Suppressor macrophage treated with lipopolysaccharide for 4 hours (primary cell): ENCODE results near the gene EOMES.
"Not testable (repeated sequence)": the region's sequence is repeated elsewhere in the genome, so short reads cannot be mapped to it uniquely, and the experiment has no call there.

Experiments
- DNase-seq: peaks from one replicate; pipeline ENCODE4 v3.0.0-alpha.2; 2020

The EOMES gene

DNA sequence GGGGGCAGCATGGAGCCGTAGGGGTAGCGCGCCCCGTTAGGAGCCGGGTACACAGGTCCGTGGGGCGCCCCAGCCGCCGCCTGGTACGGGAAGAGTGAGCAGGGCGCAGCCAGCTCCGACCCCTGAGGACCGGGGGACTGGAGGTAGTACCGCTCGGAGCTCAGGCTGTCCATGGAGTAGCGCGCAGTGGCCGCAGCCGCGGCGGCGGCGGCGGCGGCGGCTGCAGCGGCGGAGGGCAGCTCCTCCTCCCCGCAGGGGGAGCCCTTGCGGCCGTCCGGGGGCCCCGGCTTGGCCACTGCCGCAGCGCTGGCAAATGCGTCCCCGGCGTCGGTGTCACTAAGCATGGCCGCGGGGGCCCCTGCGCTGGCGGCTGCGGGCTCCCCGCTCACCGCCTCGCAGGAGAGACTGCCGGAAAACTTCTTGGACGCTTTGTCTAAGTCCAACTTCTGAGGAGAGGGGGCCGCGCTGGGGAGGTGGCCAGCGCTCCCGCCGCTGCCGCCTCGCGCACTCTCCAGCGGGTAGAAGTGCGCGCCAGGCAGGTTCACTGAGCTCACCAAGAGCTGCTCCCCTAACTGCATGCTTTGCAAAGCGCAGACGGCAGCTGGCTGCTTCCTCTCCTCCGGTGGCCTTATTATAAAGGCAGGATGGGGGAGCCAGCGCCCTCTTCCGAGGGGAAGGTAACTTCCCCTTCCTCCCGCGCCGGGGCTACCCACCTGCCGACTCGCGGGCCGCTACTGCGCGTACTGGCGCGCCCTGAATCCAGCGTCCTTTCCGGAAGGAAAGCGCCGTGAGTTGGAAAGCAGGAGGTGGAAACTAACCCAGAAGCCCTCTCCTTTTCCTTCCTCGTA, at the start of gene EOMES:
EOMES (minus strand) TSS at position 607 of the 848 bp plus-strand sequence; CDS start at position 578, 29 bp downstream.
- DNase-seq, result peak; percentile 52

DNA sequence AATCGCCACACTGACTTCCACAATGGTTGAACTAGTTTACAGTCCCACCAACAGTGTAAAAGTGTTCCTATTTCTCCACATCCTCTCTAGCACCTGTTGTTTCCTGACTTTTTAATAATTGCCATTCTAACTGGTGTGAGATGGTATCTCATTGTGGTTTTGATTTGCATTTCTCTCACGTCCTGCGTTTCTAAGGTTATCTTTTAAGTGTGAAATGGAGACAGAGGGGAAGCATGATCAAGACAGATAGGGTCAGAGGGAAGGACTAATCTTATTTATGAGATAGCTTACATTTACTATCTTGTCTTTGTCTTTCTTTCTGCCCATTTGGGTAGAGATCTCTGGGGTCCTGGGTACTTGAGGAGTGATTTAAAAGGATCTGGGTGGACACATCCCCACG, 48.3 kb upstream of the EOMES start:
- not testable (repeated sequence) for DNase-seq

DNA sequence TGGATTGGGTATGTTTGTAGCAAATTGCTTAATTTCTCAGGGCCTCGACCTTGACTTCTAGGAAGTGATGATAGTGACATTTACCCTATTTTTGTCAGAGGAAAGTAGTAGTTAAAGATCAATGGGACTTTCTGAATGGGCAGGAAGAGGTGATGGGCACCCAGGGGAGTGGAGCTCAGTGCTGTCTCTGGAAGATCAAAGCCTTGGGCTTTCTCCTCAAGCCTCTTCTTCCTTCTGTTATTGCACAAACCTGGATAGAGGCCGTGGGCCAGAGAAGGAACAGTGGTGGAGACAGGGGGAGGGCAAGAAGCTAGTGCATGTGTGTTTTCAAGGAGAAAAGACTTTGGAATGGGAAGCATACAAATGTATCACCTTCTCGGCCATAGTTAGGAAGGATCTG, 44.9 kb upstream of the EOMES start:
- DNase-seq, result no peak

DNA sequence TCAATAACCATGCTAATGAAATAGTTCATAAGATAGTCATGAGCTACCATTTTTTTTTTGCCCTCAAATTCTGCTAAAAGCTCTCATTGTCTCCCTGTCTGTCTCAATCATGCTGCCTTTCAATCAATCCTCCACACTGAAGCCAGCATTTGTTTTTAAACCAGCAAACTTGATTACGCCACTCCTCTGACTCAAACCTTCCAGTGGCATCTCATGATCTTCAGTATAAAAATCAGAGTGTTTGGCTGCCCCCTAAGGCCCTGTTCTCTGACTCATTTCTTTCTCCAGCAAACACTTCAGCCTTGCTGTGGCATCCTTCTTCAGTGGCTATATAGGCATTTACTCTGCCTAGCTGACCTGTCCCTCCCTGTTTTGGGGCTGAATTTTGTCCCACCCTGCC, 36.0 kb upstream of the EOMES start:
- peak; percentile 54 for DNase-seq

DNA sequence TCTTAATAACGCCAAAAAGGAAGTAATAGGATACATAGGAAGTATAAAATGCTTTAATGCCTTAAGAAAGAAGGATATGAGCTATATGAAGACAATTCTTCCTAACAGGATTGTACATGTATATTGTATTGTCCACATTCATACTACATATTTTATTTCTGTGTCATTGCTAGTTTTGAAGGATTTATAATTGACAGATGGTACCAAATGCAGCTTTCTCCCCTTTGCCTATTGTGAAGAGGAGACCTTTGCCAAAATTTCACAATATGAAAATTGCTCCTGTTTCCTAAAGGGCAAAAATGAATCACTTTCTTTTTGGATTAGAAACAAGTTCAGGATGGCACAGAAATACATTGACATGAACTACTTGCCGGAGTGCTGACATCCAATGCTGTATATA, 34.8 kb upstream of the EOMES start:
- DNase-seq, result no peak

DNA sequence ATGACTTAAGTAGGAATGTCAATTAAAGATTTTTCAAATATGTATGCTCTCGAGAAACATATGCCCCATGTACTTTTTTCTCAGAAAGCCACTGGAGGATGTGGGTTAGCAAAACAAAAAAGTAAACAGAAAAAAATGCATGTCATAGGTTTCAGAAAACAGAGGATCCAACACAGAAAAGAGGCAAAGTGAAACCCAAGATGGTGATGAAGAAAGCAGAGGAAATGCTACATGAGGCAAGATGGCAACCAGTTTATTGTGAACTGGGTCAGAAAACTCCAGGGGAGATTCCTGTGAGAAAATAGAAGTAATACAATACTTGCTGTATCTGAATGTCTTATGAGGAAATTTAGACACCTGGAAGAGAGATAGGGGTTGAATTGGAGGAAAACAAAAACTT, 30.8 kb upstream of the EOMES start:
- no peak for DNase-seq

DNA sequence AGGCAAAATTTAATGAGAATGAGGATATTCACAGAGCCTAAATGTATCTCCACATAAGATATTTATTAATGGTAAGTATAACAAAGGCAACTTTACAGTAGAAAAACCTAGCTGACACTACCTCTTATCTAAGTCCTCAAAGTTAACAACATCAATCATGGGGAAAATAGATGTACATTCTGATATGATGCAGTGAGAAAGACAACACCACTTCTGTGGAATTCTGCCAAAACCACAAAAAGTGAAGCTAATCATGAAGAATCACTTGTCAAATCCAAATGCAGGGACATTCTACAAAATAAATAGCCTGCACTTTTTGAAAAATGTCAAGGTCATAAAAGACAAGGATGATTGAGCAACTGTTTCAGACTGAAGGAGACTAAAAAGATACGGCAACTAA, 27.5 kb upstream of the EOMES start:
- no peak for DNase-seq

DNA sequence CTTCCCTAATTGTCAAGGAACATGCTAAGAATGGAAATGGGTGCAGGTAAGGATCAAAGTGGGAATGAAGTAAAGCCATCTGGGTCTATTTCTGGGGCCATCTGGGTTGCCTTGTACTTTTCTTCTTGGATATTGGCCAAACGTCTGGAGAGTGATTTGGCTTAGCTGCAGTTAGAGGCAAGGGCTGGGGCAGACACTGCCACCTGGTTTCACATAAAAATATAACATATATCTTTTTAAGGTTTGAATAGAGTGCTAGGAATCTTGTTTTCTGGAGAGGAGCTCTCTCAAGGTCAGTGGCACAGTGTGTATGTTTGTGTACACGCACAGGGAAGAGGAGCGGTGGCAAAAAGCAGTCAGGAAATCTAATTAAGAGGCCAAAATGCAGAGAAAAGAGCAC, 24.7 kb upstream of the EOMES start:
- DNase-seq, result no peak

DNA sequence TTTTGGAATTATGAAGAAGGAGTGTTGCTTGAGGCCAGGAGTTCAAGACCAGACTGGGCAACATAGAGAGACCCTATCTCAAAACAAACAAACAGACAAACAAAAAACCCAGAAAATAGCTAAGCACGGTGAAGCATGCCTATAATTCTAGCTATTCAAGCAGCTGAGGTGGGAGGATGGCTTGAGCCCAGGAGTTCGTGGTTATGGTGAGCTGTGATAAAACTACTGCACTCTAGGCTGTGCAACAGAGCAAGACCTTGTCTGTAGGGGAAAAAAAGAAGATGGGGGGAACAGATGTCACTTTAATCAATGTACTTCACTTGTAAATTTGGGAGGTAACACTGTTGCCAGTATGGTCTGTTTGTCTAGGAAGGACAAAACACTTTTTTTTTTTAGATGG, 18.7 kb upstream of the EOMES start:
- DNase-seq, result no peak

DNA sequence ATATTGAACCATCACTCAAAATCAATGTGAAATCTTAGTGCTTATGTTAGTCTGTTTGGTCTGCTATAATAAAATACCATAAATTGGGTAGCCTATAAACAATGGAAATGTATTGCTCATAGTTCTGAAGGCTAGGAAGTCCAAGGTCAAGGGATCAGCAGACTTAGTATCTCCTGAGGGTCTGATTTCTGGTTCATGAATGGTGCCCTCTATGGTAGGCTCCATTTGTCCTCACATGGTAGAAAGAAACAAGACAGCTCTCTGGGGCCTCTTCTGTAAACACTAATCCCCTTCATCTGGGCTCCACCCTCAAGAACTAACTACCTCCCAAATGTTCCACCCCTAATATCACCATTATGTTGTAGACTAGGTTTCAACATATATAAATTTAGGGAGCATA, 15.0 kb upstream of the EOMES start:
- no peak for DNase-seq

DNA sequence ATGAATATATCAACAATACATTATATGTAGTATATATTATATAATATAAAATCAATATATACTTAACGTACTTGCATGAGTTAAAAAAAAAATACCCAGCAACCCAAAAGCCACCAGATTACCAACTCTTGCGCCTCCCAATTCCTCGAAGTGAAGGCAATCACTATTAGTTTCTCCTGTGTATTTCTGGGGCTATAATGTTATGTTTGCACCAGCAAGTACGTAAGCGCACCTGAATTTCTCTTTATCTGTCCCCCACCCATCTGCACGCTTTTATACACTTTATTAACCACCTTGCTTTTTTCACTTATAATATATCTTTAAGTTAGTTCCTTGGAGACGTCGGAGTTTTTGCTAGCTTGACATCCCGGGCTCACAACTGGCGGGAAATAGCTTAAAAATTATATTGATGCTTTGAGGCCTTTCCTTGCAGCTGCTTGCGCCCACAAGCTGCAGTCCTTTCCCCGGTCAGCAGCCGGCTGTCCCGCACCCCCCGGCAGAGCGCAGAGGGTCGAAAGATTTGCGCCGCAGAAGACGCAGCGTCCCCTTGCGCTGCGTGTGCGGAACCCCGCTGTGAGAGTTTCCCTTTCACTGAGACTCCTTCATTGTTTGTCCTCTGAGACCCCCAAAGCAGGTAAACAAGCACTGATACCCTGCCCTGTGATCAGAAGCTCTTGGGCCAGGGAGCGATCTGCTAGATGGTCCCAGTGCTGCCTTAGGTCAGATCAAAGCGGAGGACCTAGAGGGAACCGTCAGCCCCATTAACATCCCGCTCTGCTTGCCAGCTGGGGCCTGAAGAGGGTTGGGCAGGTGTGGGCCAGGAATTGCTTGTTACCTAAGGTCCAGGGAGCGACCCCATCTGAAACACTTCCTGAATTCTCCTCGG, 8.9 kb upstream of the EOMES start:
- DNase-seq, result no peak

DNA sequence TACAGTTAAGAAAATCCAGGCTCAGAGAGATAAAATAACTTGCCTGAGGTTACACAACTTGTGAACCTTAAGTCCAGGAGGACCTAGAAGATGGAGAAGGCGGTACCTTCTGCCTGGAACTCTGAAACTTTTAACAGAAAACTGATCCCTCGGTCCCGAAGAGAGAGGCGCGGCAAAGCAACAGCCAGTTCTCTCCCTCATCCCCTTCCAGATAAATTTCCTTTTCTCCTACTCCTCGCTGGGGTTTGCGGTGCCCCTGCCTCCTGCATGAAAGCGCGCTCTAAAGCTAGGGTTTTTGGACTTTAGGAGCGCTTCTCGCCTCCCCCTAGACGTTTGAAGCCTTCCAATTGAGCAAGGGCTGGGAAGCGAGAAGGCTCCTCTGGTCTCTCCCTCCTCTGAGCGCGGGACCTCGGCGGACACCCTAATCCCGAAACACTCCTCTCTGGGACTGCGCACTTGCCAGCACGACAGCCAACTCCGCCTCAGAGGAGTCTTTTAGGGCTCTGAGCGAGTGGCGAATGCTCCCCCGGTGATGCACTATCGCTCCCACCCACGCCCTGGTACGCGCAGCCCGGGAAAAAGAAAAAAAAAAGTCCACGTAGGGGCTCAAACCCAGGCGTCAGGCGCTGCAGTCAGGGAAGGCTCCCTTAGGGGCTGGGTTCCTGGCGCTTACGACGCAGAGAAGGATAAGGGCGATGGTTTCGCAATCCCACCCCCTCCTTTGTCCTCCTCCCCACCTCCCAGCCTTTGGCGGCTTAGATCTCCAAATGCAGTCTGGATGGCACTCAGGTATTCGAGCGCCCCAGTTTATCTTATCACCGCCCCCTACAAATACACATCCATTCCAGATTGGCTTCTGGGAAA, 7.9 kb upstream of the EOMES start:
- DNase-seq, result no peak

DNA sequence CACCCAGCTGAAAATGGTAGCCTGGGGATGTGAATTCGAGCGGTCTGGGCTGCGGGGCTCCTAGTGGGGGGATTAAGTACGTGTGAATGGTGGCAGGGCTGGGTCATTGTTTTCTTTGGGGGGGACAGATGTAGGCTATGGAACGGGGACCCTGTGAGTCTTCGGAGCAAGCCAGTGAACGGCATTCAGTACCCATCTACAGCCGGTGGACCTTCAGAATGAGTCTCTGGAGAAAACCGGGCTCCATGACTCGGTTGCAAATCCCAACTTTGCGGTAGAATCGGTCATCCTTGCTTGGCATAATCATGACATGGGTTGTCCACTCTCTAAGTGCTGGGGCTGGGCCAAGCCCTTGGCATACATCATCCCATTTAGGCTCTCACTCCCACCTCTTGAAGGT, 7.2 kb upstream of the EOMES start:
- no peak for DNase-seq

DNA sequence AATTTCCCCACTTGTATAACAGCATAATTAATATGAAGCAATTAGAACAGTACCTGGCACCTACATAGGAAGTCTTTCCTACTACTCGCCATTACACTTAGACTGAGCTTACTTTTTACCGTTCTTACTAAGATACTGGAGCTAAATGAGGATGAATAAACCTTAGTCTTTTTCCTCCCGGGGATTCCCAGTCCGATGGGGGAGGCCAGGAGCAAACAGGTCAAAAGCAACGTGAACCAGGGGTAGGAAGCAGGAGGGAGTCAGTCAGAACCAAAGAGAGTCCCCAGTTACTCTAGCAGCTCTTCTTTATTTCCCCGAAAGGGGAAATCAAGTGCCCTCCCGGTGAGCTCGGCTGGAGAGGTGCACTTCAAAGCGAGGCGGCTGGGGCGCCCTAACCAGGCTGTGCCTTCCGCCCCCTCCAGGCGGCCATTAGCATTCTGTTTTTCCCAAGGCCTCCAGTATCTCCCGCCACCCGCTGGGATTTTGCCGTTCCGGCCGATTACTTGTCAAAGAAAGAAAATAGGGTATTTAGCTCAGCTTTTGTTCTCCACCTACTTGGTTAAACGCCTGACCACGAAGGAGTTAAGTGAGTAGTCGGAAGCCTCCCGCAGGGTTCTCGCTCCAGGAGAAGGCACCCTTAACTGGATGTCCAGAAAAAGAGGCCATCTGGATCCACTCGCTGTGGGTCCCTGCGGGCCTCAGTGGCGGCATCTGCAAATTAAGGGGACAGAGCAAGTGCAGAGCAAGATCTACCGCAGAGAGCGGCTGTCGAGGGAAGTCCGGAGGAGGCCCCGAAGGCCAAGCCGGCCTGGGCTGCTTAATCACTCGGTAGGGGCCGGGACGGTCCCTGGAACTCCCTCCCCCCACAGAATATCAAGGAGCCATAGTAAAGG, 6.3 kb upstream of the EOMES start:
- DNase-seq, result no peak

DNA sequence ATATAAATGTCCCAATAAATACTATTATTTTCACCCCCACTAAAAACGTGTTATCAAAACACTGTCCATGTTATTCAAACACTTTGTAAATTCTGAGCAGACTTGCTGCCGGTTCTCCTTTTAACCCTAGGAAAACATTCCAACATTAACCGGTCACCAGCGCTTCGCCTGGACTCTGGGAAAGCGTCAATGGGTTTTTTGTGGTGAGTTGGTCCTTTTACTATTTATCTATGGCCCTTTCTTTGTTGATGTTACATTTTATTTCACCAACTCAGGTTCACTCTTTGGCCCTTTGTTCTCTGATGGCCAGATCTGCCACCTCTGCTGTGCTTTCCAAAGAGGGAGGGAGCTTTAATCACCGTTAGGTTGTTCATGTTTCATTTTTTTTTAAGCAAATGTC, 4.1 kb upstream of the EOMES start:
- DNase-seq, result no peak

DNA sequence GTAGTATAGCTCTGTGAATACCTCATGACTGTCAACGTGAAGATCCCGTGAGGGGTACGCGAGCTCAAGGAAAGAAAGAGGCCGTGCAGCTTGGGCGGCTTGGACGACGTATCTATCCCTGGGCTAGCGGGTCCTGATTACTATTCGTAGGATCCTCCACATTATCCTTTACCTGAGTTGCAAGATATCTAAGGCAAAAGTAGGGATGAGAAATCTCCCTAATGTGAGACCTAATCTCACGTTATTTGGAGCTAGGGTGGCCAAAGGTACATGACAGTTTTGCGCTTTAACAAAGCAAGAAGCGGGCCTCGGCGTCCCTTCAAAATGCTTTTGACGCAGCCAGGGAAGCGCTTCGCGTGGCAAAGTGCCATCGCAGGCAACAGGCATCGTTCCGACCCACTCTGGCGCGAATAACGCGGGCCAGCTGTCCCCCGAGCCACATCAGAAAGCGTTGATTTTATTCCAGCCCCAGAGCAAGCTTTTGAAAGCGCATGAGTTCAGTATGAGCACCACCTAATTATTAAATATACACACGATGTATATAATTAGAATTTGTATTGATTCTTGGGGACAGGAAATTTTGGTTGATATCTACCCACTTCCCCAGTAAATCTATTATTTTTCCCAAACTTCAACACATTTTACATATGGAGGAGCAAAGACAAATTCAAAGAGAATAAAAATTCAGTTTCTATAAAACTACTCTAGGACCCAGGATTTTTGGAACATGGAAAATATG, 2.5 kb upstream of the EOMES start:
- DNase-seq, result no peak

DNA sequence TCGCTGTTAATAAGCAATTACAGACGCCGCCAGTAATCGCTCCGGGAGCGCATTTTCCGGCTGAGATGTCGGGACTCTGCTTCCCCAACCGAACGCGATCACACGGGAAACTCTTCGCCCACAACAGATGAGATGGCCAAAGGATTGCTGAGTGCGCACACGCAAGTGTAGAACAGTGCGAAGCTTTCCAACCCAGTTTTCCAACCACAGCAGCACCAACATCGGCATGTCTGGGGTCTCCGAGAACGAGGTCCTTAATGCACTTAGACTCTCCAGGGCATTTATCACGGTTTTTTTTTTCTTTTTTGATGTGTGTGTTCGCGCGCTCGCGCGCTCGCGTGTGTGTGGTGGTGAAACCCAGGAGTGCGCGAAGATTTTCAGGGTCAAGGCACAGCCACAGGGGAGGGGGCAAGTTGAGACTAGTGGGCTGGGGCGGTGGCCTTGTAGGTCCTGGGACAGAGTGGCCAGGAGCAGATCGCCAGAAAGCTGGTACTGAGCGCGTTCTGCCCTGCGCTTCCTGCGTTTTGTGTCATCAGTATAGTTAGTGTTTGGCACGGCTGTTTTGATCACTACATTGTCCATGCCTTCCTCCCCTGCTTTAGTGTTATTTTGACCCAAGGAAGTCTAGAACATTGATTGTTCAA, 1.8 kb upstream of the EOMES start:
- DNase-seq, result no peak

DNA sequence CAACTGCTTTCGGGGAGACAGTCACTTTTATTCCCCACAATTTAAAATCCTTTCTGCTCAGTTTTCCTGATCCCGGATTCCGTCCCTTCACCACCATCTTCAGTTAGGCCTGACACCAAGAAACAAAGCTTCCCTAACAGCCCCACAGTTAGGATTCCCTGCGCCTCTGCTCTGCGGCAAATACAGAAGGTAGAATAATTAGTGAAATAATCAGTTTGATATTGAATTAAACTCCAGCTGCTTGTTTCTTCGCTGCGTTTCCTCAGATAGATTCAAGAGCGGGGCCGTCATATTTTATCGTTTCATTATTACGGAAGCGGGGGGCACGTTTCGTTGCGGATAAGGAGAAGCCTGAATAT, 1.3 kb upstream of the EOMES start:
- no peak for DNase-seq

DNA sequence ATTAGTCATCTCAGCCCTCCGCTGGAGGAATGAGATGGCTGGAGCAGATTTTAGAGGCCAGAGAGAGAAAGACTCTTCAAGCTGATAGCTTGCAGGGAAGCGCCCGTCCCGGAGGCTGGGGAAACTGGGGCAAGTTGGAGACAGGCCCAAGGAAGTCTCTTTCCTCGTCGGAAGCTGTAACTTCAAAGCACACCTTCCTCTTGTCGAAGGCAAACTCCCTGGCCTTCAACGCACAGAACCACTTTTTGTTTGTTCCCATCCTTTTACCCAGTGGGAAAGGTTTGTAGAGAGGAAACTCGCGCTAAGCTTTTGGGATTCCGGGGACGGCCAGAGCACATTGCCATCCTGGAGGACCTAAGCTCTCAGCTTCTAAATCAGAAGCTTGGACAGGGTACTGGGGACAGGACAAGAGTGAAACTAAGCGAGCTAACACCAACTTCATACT, 900 bp upstream of the EOMES start:
- DNase-seq, result no peak

DNA sequence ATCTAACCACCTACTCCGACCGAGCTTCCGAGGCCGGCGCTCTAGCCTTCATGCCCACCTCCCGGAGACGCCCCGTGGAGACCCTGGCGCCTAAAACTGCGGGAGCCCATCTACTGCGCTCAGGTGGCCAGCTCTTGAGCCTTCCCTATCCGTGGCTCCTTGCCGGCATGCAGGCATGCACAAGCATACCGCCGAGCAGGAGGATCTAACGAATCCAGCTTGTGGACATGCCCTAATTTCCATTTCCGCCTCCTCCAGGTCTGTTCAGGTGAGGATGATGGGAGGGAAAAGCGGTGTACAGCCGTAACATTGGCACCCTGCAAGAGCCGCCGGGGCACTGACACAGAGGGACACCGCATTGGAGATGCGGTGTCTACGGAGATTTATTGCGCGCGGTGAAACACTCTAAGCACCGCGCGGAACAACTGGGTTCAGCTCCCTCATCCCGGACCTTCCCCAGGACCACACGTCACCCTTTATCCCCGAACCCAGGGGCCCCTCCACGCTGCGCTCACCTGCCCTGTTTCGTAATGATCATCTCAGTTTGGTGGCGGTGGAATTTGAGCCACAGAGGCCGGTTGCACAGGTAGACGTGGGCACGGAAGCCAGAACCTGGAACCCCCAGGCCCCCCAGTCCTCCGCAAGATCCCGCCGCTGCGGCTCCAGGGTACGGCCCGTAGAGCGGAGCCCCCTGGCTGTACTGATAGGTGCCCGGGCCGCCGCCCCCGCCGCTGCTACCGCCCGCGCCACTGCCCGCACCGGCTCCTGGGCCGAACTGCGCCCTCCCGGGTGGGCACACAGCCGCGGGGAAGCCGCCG, 1.0 kb downstream of the EOMES start:
- no peak for DNase-seq
